T-helper 1 cell treated with Interleukin-12 subunit alpha and Interleukin-12 subunit beta and Interleukin-4 antibody, amounts not matched to agents 30 ng/mL and 1 ng/mL, for 36 hours (primary cell): ENCODE data around the gene RASGRP4. TPM values are rescaled to one million over a fixed set of nuclear protein-coding genes. Genes with fewer than 3 reads are reported as not detected.
"Not testable (repeated sequence)": the region's sequence is repeated elsewhere in the genome, so short reads cannot be mapped to it uniquely, and the experiment has no call there.

Source experiments
- intact Hi-C: fragments of 100-400 bp; cut with micrococcal nuclease; formaldehyde crosslinking; loops from one replicate; pipeline ENCODE4 v1.15.1; 2024
- total RNA-seq: library from RNA; stranded (reverse); gene quantifications from 2 replicates; pipeline ENCODE4 v1.2.3, GENCODE V29; 2022

RASGRP4 gene
- total RNA-seq, 1 donor from 2014 or later, result 0.86 TPM

DNA sequence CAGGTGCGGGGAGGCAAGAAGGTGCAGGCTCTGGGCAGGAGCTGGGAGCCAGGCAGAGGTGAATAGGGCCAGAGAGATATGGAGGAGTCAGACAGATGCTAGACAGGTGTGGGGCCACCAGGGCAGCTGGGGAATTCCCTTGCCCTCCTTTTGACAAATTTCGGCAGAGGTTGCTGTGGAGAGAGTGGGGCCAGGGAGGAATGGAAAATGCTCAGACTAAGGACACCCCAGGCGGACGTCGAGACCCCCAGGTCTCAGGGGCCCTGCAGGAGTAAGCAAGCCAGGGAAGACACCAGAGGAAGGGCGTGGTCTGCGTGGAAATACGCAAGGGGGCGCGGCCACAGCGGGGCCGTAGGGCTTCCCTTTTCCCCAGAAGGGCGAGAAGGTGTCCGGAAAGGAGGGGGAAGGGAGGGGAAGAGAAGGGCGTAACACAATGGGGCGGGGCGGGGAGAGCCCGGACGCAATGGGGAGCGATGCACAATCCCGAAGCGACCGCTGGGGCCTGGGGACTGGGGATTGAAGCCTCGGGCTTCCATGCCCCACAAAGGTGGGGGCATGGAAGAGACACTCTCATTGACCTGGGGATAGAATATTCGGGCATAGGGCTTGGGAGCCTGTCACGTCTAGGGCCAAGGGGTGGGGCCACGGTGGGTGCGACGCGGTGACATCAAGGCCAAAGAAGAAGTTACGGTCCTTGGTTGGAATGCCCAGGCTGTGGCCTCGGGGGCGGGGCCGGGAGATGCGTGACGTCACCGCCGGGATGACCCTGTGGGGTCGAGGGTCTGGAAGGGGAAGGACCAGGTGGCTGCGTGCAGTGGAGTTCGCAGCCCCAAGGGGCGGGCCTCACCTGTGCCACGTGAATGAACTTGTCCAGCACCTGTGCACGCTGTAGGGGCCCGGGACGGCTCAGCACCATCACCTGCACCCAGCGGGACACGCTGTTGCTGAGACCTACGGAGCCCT lies 8.2 kb downstream of the RASGRP4 start:
- intact Hi-C loops, result loop anchor here (5.0 kb wide), 2 partner anchors 199 to 514 kb away; partner anchors contain the start of genes EIF3K, MAP4K1, MRPS12 and SARS2

GRCh38 chr19:38417146-38417543 lies 8.9 kb downstream of the RASGRP4 start:
- intact Hi-C loops, result loop anchor here (5.0 kb wide), 2 partner anchors 200 to 515 kb away; partner anchors contain the start of genes EIF3K, MAP4K1, MRPS12 and SARS2

- intact Hi-C loops, result no loop called here
Measured at GRCh38 chr19:38413416-38413815, 12.6 kb downstream of the RASGRP4 start.

- intact Hi-C loops, result no loop called here
Measured at GRCh38 chr19:38412961-38413360, 13.1 kb downstream of the RASGRP4 start.

DNA sequence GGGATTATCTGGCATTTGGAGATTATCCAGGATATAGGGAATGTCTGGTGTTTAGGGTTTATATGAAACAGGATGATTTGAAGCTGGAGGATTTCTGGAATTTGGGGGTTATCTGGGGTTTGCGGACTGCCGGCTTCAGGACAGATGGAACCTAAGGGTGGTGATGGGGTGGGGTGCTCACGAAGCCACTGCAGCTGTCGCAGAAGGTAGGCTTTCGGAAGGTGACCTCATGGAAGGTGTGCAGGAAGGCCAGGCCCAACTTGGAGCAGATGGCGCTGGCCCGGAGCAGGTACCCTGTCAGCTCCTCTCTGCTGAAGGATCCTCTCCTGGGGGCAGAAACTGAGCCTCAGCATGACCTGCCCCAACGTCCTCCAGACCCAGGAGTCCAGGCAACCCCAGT lies 13.5 kb downstream of the RASGRP4 start:
- intact Hi-C loops, result no loop called here

GRCh38 chr19:38411898-38412297 lies 14.1 kb downstream of the RASGRP4 start:
- intact Hi-C loops, result not testable (repeated sequence)

- intact Hi-C loops, result no loop called here
Measured at GRCh38 chr19:38411041-38411712, 14.8 kb downstream of the RASGRP4 start.

DNA sequence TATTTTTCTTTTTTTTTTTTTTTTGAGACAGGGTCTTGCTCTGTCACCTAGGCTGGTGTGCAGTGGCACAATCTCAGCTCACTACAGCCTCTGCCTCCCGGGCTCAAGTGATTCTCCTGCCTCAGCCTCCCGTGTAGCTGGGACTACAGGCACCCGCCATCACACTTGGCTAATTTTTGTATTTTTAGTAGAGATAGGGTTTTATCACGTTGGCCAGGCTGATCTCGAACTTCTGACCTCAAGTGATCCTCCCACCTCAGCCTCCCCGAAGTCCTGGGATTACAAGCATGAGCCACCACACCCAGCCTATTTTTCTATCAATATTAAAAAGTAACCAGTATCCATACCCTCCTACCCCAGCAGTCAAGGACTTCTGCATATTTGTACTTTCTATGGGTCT lies 15.6 kb downstream of the RASGRP4 start:
- intact Hi-C loops, result not testable (repeated sequence)

DNA sequence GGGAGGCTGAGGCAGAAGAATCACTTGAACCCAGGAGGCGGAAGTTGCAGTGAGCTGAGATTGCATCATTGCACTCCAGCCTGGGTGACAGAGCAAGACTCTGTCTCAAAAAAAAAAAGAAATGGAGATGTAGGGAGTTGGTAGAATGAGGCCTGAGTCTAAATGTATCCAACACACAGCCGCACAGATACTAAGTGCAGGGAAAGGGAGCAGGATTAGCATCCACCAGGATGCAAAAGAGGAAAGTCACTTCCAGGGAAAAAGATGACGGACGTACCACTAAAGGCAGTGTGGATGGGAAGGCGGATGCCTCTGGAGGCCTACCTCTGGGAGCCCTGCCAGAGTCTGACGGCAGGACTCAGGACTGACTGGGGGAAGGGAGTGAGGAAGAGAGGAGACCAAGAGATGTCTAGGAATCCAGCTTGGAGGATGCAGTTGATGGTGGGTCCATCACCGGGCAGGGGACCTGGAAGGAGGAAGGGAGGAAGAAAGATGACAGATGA lies 16.3 kb downstream of the RASGRP4 start:
- intact Hi-C loops, result no loop called here

GRCh38 chr19:38405276-38405675 lies 20.7 kb downstream of the RASGRP4 start:
- intact Hi-C loops, result no loop called here

DNA sequence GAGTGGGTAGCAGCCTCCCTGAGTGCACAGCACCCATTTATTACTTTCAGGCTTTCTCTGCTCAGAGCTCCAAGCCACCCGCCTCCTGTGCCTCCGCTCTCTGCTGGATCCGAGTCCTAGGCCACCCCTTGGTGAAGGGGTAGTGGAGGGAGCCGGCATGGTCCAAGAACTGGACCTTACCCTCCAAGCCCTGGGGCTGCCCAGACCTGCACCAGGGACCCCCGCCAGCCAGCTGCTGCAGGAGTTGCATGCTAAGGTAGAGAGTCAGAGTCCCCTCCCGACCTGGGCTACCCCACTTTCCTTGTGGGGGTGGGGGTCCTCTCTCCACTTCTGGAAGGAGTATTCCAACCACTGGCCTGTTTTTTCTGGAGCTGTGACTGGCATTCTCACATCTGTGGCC lies 21.2 kb downstream of the RASGRP4 start:
- intact Hi-C loops, result loop anchor here (5.0 kb wide), 1 partner anchor 482 kb away; no protein-coding TSS in a partner anchor

DNA sequence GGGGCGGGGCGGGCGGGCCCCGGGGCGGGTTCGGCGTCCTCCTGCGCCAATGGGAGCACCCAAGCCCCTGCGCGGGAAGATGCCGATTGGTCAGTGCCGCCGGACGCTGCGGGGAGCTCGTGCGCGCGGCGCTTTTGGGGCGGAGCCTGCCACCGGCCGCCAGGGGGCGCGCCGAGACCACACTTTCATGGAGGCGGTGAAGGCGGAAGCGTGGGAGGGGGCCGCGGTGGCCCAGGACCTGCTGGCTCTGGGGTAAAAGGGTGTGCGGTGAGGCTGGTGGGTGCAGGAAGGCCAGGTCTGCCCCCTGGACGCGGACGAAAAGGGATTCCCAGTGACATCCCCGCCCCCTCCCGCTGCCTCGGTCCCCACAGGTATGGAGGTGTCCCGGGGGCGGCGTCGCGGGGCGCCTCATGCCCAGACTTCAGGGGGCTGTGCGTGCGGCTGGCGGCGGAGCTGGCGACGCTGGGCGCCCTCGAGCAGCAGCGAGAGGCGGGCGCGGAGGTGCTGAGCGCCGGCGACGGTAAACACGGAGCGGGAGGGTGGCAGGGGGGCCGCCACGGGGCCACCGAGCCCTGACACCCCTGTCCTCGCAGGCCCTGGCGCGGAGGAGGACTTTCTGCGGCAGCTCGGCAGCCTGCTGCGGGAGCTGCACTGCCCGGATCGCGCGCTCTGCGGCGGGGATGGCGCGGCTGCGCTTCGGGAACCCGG lies 22.9 kb downstream of the RASGRP4 start, which contains the start of gene FAM98C:
TSS of gene FAM98C (plus strand) at position 127 of the 708 bp plus-strand sequence. CDS start at position 188, 61 bp downstream.
- intact Hi-C loops, result loop anchor here (1.0 to 5.0 kb wide), 16 partner anchors 9 to 549 kb away; partner anchors contain the start of genes CATSPERG, ECH1, EIF3K and GGN

GRCh38 chr19:38402623-38402966 lies 23.4 kb downstream of the RASGRP4 start:
- intact Hi-C loops, result loop anchor here (1.0 to 5.0 kb wide), 11 partner anchors 8 to 528 kb away; partner anchors contain the start of genes CATSPERG, GGN, MRPS12 and NFKBIB

- intact Hi-C loops, result loop anchor here (5.0 kb wide), 1 partner anchor 486 kb away; no protein-coding TSS in a partner anchor
Measured at GRCh38 chr19:38401148-38401547, 24.9 kb downstream of the RASGRP4 start.

GRCh38 chr19:38400361-38400760 lies 25.7 kb downstream of the RASGRP4 start:
- intact Hi-C loops, result loop anchor here (5.0 kb wide), 1 partner anchor 487 kb away; no protein-coding TSS in a partner anchor

DNA sequence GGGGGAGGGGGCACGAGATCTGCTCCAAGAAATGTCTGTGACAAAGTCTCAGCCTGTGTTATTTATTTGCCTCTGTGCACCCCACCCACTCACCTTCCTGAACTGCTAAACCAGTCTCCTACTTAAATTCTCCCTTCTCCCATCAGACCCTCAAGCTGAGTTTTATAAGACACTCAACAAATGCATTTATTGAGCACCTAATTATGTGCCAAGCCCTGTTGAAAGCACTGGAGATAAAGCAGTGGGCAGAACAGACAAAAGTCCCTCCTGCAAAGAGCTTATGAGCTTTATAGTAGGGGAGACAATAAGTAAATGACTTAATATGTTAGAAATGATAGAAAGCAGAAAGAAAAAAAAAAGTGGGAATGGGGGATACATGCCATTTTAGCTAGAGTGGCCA lies 26.5 kb downstream of the RASGRP4 start:
- intact Hi-C loops, result no loop called here

DNA sequence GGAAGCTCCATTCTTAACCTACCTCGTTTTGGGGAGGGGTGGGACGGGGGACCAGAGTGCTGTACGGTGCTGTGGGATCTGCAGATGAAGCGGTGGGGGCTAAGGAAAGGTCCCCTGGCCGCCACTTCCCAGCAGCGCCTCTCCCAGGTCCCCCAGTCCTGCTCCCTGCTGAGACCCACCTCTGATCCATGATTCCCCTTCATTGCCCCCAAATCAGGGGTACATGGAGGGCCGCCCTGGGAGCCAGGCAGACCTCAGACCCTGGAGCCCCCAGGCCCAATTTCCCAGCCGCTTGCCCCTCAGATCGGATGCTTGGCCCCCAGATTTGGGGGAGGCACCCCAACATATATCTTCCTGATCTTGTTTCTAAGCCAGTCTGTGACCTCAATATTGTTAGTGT lies 26.9 kb downstream of the RASGRP4 start:
- intact Hi-C loops, result no loop called here

GRCh38 chr19:38395381-38396114 lies 30.5 kb downstream of the RASGRP4 start:
- intact Hi-C loops, result loop anchor here (1.0 to 2.0 kb wide), 2 partner anchors 8 to 223 kb away; partner anchors contain the start of gene EIF3K

GRCh38 chr19:38394488-38394887 lies 31.5 kb downstream of the RASGRP4 start:
- intact Hi-C loops, result loop anchor here (1.0 to 2.0 kb wide), 2 partner anchors 8 to 224 kb away; partner anchors contain the start of gene EIF3K
